DND-41 (cell line): Measurements from ENCODE around the gene SERTAD2.

Source experiments
- ATAC-seq: fragments of 200-7000 bp; cut with Tn5 transposase; 3 replicates; pipeline ENCODE4 v1.9.1; 2021; ENCODE audit warnings: low read depth; ENCODE audit not compliant: insufficient read depth
- DNase-seq: peaks from one replicate; pipeline ENCODE4 v3.0.0-alpha.2; 2020
- H2AFZ ChIP-seq: 2 replicates; pipeline ENCODE4 v1.6.0; 2012; ENCODE audit warnings: low read depth, low read length
- H3K27ac ChIP-seq: 2 replicates; pipeline ENCODE4 v1.5.1; 2012; ENCODE audit warnings: low read length, inconsistent platforms
- H3K27me3 ChIP-seq: fragments of 200-600 bp; sonication (generic); 2 replicates; pipeline ENCODE4 v1.6.0; 2012; ENCODE audit warnings: low read length, mild to moderate bottlenecking, inconsistent platforms; ENCODE audit not compliant: insufficient read depth, poor library complexity
- H3K36me3 ChIP-seq: 2 replicates; pipeline ENCODE4 v1.5.1; 2012; ENCODE audit warnings: low read length, inconsistent platforms; ENCODE audit not compliant: insufficient read depth
- H3K4me1 ChIP-seq: 2 replicates; pipeline ENCODE4 v1.5.1; 2012; ENCODE audit warnings: mild to moderate bottlenecking, low read length; ENCODE audit not compliant: insufficient read depth
- H3K4me2 ChIP-seq: 2 replicates; pipeline ENCODE4 v1.6.0; 2012; ENCODE audit warnings: mild to moderate bottlenecking, moderate library complexity, low read length, inconsistent platforms; ENCODE audit not compliant: insufficient read depth
- H3K4me3 ChIP-seq, 2 experiments: fragments of 200-600 bp in 1 of 2; shearing (Covaris generic) in 1 of 2; 2 replicates each; pipeline ENCODE4 v1.5.1; 2012 to 2016; ENCODE audit warnings: inconsistent platforms in 2 of 2, low read length in 2 of 2, mild to moderate bottlenecking in 2 of 2, low read depth in 1 of 2, moderate library complexity in 1 of 2
- H3K79me2 ChIP-seq: 2 replicates; pipeline ENCODE4 v1.6.0; 2012; ENCODE audit warnings: low read length, inconsistent platforms; ENCODE audit not compliant: insufficient read depth
- H3K9ac ChIP-seq: 2 replicates; pipeline ENCODE4 v1.6.0; 2012; ENCODE audit warnings: low read depth, mild to moderate bottlenecking, inconsistent platforms, low read length, moderate library complexity
- H3K9me3 ChIP-seq: 2 replicates; pipeline ENCODE4 v1.5.1; 2012; ENCODE audit warnings: low read length, moderate library complexity, mild to moderate bottlenecking, inconsistent platforms; ENCODE audit not compliant: insufficient read depth, severe bottlenecking
- H4K20me1 ChIP-seq: 2 replicates; pipeline ENCODE4 v1.6.0; 2012; ENCODE audit warnings: low read length; ENCODE audit not compliant: insufficient read depth
- EZH2 ChIP-seq: IDR thresholded peaks from 3 replicates; pipeline ENCODE4 v1.6.1; 2012; ENCODE audit warnings: borderline replicate concordance, low read depth, mild to moderate bottlenecking, moderate library complexity, low read length, inconsistent platforms; ENCODE audit not compliant: severe bottlenecking
- TF ChIP-seq, protein P1 (sequence below): IDR thresholded peaks from 2 replicates; pipeline ENCODE4 v1.5.1; 2012; ENCODE audit warnings: borderline replicate concordance, low read length, moderate library complexity, mild to moderate bottlenecking; ENCODE audit not compliant: poor library complexity, severe bottlenecking; ENCODE audit errors: extremely low read depth

SERTAD2 gene

DNA sequence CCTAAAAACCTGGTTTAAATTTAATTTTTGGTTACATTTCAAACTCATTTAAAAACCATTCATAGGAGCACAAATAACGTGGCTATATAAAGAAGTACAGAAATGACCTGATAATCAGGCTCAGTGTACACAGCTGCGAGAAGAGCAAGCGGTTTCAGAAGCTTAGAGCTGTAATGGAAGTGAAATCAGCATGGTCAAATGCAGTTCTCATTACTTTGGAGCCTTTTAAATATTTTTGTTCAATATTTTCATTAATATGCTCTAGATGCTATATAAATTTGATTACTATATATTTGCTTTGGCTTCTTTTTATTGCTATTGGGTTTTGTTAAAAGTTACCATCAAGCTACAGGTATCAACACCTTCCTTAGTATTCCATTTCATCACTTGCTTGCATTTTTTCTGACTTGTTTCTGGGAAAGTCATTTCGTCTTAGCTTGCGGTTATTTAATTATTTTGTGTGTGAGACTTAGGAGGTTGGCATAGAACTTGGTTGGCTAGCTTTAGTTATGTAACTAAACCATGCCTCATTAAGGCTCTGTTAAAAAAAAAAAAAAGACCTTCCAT is 70.9 kb downstream of the SERTAD2 start:
- Histone ChIP-seq H3K79me2 (no peaks in the 10 kb centered on the region), H3K4me1 (no peaks in the 10 kb centered on the region), H3K4me2 (no peak overlapping the region), H3K36me3 (peaks cover 29% of the 10 kb centered on the region; the same call in 1 of the 2 replicates), H3K4me3 (no peak overlapping the region), H3K27ac (no peak overlapping the region), H3K27me3 (no peaks in the 10 kb centered on the region), H2AFZ (no peak overlapping the region), H3K9ac (no peak overlapping the region), H3K9me3 (no peaks in the 10 kb centered on the region), H4K20me1 (no peaks in the 10 kb centered on the region)
- DNase-seq (no peak), ATAC-seq (no peak)
- no peak for TF ChIP-seq EZH2
- TF ChIP-seq, protein P1, sequence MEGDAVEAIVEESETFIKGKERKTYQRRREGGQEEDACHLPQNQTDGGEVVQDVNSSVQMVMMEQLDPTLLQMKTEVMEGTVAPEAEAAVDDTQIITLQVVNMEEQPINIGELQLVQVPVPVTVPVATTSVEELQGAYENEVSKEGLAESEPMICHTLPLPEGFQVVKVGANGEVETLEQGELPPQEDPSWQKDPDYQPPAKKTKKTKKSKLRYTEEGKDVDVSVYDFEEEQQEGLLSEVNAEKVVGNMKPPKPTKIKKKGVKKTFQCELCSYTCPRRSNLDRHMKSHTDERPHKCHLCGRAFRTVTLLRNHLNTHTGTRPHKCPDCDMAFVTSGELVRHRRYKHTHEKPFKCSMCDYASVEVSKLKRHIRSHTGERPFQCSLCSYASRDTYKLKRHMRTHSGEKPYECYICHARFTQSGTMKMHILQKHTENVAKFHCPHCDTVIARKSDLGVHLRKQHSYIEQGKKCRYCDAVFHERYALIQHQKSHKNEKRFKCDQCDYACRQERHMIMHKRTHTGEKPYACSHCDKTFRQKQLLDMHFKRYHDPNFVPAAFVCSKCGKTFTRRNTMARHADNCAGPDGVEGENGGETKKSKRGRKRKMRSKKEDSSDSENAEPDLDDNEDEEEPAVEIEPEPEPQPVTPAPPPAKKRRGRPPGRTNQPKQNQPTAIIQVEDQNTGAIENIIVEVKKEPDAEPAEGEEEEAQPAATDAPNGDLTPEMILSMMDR = no peak

DNA sequence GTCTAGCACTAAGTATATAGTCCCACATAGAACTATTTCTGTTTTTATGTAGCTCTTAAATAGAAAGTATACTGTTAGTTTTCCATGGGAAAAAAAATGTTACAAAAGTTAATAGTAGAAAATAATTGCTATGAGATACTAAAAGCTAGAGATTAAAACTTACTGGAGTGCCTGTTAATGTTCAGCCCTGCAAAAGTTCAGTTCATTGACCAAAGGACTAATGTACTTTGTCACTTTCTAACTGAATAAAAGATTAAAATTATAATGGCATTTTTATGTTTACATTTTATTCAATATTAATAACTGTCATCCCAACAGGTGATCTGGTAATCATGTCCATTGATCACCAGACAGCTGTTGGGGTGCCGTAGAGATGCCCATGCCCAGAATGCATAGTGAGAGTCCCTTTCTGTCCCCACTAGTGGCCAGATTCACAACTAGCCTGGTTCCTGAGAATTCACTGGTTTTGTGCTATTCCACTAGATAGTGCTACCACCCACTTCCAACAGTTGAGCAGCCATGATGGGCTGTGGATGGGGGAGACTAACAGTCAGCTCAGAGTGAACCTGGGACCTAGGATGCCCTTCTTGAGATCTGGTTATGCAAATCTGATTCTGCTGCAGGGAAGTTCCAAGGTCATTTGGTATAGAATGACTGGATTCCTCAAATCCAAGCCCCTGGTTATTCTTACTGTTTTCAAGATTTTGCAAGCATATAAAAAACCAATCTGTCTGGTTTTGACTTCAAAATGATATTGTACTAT is 71.8 kb downstream of the SERTAD2 start:
- no peak overlapping the region for H3K4me2 ChIP-seq
- DNase-seq = no peak
- no peak for TF ChIP-seq EZH2
- TF ChIP-seq, protein P1 = no peak
- H3K27ac ChIP-seq = no peak overlapping the region
- H2AFZ ChIP-seq = no peak overlapping the region
- no peak overlapping the region for H3K9ac ChIP-seq
- ATAC-seq = no peak
- H3K4me1 ChIP-seq = no peaks in the 10 kb centered on the region
- H3K27me3 ChIP-seq = no peaks in the 10 kb centered on the region
- no peaks in the 10 kb centered on the region for H3K79me2 ChIP-seq
- no peaks in the 10 kb centered on the region for H4K20me1 ChIP-seq
- no peaks in the 10 kb centered on the region for H3K9me3 ChIP-seq
- peaks cover 31% of the 10 kb centered on the region; the same call in 1 of the 2 replicates for H3K36me3 ChIP-seq
- H3K4me3 ChIP-seq = no peak overlapping the region
